Measurements from ENCODE around the gene SELENOM. TPM values are rescaled to one million over a fixed set of nuclear protein-coding genes. Genes with fewer than 3 reads are reported as not detected.

SELENOM gene
- total and polyA plus RNA-seq, 2 donors = 14.4 to 122 TPM

DNA sequence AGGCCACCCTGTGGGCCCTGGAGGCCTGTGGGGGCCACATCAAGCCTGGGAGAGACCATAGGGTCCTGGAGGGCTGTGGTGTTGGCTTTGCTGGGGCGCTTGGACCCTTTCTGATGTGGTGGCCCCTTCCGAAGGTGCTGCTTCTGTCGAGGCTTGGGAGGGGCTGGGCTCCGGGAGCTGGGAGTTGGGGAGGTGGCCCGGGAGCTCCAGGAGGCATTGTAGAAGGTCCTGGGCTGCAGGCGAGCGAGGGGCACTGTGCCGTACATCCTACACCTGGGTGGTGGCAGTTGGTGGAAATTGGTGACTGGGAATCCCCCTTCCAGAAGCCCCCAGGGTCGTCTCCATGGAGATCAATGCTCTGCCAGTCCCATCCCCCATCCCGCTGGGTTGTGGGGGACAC lies 30.4 kb upstream of the SELENOM start:
- Histone ChIP-seq H3K27ac (ENCODE audit: low read depth in 1 of 2, low read length in 1 of 2) (no peak overlapping the region), H3K4me3 (ENCODE audit: low read length in 2 of 2) (no peak overlapping the region), H3K9me3 (ENCODE audit: control insufficient read depth in 2 of 2, insufficient read depth in 1 of 2, low read length in 1 of 2) (no peaks in the 10 kb centered on the region), H3K27me3 (ENCODE audit: control insufficient read depth in 2 of 2, insufficient read depth in 1 of 2, low read length in 1 of 2) (peaks cover 0 to 7% of the 10 kb centered on the region in 2 donors), H3K4me1 (ENCODE audit: control insufficient read depth in 2 of 2, insufficient read depth in 2 of 2, low read length in 2 of 2) (peaks cover 0 to 7% of the 10 kb centered on the region in 2 donors), H3K36me3 (ENCODE audit: control insufficient read depth in 2 of 2, insufficient read depth in 2 of 2, low read length in 1 of 2) (no peaks in the 10 kb centered on the region)
- WGBS = 89% methylated on average over 10 of the region's 10 CpGs
- no peak for DNase-seq (ENCODE audit: low read depth in 6 of 9, low spot score in 9 of 9)

DNA sequence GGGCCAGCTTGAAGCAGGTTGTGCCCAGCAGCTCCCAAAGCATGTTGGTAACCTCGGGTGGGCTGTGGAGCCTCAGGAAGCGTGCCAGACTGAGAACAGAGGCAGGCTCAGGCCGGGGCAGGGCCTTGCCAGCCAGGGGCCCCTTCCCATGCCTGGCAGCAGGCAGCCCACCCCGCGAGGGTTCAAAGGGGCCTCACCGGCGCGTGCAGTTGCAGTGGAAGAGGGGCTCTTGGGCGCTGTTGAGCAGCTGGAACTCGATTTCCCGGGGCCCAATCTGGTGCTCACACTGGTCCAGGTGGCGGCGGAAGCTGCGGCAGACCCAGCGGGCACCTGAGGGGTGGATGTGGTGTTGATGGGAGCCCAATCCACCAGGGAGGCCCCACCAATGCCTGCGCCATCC lies 29.3 kb upstream of the SELENOM start:
- DNase-seq (ENCODE audit: low read depth in 6 of 9, low spot score in 9 of 9) = no peak
- Histone ChIP-seq H3K4me1 (ENCODE audit: control insufficient read depth in 2 of 2, insufficient read depth in 2 of 2, low read length in 2 of 2) (peaks cover 0 to 7% of the 10 kb centered on the region in 2 donors), H3K4me3 (ENCODE audit: low read length in 2 of 2) (no peak overlapping the region), H3K36me3 (ENCODE audit: control insufficient read depth in 2 of 2, insufficient read depth in 2 of 2, low read length in 1 of 2) (no peaks in the 10 kb centered on the region), H3K9me3 (ENCODE audit: control insufficient read depth in 2 of 2, insufficient read depth in 1 of 2, low read length in 1 of 2) (no peaks in the 10 kb centered on the region), H3K27me3 (ENCODE audit: control insufficient read depth in 2 of 2, insufficient read depth in 1 of 2, low read length in 1 of 2) (peaks cover 0 to 7% of the 10 kb centered on the region in 2 donors), H3K27ac (ENCODE audit: low read depth in 1 of 2, low read length in 1 of 2) (no peak overlapping the region)
- WGBS = 97% methylated on average over 16 of the region's 16 CpGs

DNA sequence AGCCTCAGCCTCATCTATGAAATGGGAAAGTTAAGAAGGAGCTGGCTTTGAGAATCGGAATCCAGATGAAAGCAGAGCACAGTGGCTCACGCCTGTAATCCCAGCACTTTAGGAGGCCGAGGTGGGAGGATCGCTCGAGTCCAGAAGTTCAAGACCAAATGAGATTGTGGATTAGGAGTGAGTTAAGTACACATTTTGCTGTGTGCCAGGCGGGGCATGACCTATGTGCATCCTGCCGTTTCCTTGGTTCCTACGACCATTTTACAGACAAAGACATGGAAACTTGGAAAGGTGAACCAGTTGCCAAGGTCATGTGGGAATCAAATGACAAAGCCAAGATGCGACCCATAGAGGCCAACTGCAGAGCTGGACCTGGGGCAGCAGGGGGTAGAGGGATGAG lies 28.8 kb upstream of the SELENOM start:
- H3K4me3 ChIP-seq (ENCODE audit: low read length in 2 of 2) = no peak overlapping the region
- H3K27me3 ChIP-seq (ENCODE audit: control insufficient read depth in 2 of 2, insufficient read depth in 1 of 2, low read length in 1 of 2) = peaks cover 0 to 7% of the 10 kb centered on the region in 2 donors
- peaks cover 0 to 7% of the 10 kb centered on the region in 2 donors for H3K4me1 ChIP-seq (ENCODE audit: control insufficient read depth in 2 of 2, insufficient read depth in 2 of 2, low read length in 2 of 2)
- WGBS = 90% methylated on average over 9 of the region's 9 CpGs
- no peaks in the 10 kb centered on the region for H3K9me3 ChIP-seq (ENCODE audit: control insufficient read depth in 2 of 2, insufficient read depth in 1 of 2, low read length in 1 of 2)
- DNase-seq (ENCODE audit: low read depth in 6 of 9, low spot score in 9 of 9) = no peak
- H3K27ac ChIP-seq (ENCODE audit: low read depth in 1 of 2, low read length in 1 of 2) = no peak overlapping the region
- H3K36me3 ChIP-seq (ENCODE audit: control insufficient read depth in 2 of 2, insufficient read depth in 2 of 2, low read length in 1 of 2) = no peaks in the 10 kb centered on the region

DNA sequence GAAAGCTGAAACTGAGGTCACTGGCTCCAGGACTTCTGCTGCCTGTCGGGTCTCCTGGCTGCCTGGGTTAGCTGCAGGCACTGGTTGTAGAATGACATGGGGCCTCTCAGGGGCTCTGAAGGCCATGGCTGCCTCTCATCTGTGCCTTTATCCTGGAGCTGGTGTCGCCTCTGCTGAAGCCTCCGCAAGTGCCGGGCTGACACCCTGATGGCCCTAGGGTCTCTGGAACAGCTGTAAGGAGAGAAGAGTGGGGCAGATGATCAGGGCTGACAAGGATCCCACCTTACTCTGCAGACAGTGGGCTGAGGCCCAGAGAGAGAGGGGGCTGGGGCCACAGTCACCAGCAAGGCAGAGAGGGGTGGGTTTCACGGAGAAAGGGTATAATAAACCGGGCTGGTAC lies 28.3 kb upstream of the SELENOM start:
- H3K27me3 ChIP-seq (ENCODE audit: control insufficient read depth in 2 of 2, insufficient read depth in 1 of 2, low read length in 1 of 2) = peaks cover 0 to 7% of the 10 kb centered on the region in 2 donors
- peaks cover 0 to 6% of the 10 kb centered on the region in 2 donors for H3K4me1 ChIP-seq (ENCODE audit: control insufficient read depth in 2 of 2, insufficient read depth in 2 of 2, low read length in 2 of 2)
- H3K9me3 ChIP-seq (ENCODE audit: control insufficient read depth in 2 of 2, insufficient read depth in 1 of 2, low read length in 1 of 2) = no peaks in the 10 kb centered on the region
- WGBS = 97% methylated on average over 6 of the region's 6 CpGs
- DNase-seq (ENCODE audit: low read depth in 6 of 9, low spot score in 9 of 9) = no peak
- no peak overlapping the region for H3K27ac ChIP-seq (ENCODE audit: low read depth in 1 of 2, low read length in 1 of 2)
- no peak overlapping the region for H3K4me3 ChIP-seq (ENCODE audit: low read length in 2 of 2)
- no peaks in the 10 kb centered on the region for H3K36me3 ChIP-seq (ENCODE audit: control insufficient read depth in 2 of 2, insufficient read depth in 2 of 2, low read length in 1 of 2)

DNA sequence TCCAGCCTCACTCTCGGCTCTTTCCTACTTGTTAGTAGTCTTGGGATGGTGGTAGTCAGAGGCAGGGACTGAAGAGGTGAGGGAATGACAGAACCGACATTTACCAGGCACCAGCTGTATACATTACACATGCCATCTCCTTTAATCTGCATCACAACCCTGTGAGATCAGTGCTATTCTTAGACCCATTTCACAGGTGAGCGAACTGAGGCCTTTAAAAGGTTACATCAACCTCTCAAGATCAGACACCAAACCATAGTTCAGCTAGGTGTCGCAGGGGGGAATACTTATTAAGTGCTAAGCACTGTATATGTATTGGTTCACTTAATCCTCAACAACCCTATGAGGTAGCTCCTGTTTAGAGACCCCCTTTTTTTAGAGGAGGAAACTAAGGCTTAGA lies 27.3 kb upstream of the SELENOM start:
- H3K9me3 ChIP-seq (ENCODE audit: control insufficient read depth in 2 of 2, insufficient read depth in 1 of 2, low read length in 1 of 2) = no peaks in the 10 kb centered on the region
- WGBS = 94% methylated on average over 4 of the region's 4 CpGs
- DNase-seq (ENCODE audit: low read depth in 6 of 9, low spot score in 9 of 9) = no peak

DNA sequence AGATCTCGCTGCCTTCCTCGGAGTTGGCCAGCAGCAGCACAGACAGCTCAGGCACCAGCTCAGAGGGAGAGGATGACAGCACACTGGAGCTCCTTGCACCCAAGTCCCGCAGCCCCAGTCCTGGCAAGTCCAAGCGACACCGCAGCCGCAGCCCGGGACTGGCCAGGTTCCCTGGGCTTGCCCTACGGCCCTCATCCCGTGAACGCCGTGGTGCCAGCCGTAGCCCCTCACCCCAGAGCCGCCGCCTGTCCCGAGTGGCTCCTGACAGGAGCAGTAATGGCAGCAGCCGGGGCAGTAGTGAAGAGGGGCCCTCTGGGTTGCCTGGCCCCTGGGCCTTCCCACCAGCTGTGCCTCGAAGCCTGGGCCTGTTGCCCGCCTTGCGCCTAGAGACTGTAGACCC lies 26.5 kb upstream of the SELENOM start:
- Histone ChIP-seq H3K4me3 (ENCODE audit: low read length in 2 of 2) (no peak overlapping the region), H3K9me3 (ENCODE audit: control insufficient read depth in 2 of 2, insufficient read depth in 1 of 2, low read length in 1 of 2) (no peaks in the 10 kb centered on the region), H3K36me3 (ENCODE audit: control insufficient read depth in 2 of 2, insufficient read depth in 2 of 2, low read length in 1 of 2) (no peaks in the 10 kb centered on the region), H3K27me3 (ENCODE audit: control insufficient read depth in 2 of 2, insufficient read depth in 1 of 2, low read length in 1 of 2) (no peaks in the 10 kb centered on the region), H3K4me1 (ENCODE audit: control insufficient read depth in 2 of 2, insufficient read depth in 2 of 2, low read length in 2 of 2) (no peaks in the 10 kb centered on the region), H3K27ac (ENCODE audit: low read depth in 1 of 2, low read length in 1 of 2) (no peak overlapping the region)
- WGBS = 96% methylated on average over 19 of the region's 19 CpGs
- no peak for DNase-seq (ENCODE audit: low read depth in 6 of 9, low spot score in 9 of 9)

More for the DNA sequence above, 27.3 kb upstream of the SELENOM start:
- no peak overlapping the region for H3K27ac ChIP-seq (ENCODE audit: low read depth in 1 of 2, low read length in 1 of 2)
- no peak overlapping the region for H3K4me3 ChIP-seq (ENCODE audit: low read length in 2 of 2)
- no peaks in the 10 kb centered on the region for H3K36me3 ChIP-seq (ENCODE audit: control insufficient read depth in 2 of 2, insufficient read depth in 2 of 2, low read length in 1 of 2)
- H3K4me1 ChIP-seq (ENCODE audit: control insufficient read depth in 2 of 2, insufficient read depth in 2 of 2, low read length in 2 of 2) = no peaks in the 10 kb centered on the region
- no peaks in the 10 kb centered on the region for H3K27me3 ChIP-seq (ENCODE audit: control insufficient read depth in 2 of 2, insufficient read depth in 1 of 2, low read length in 1 of 2)

DNA sequence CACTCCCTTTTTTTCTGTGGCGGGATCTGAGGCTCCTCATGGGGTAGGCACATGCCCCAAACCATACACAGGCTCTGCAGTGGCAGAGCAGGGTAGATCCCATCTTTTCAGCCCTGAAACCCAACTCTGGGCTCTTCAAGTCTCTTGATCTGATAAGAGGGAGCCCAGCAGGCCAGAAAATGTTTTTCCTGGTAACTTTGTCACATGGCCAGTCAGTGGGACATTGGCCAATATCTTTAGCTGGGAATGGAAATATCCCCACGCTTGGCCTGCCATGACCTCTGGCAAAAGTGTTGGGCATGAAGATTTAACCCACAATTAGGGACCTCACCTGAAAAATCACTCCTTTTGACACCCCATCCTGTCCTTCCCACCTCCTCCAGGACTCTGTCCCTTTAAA lies 23.5 kb upstream of the SELENOM start:
- WGBS = 98% methylated on average over 2 of the region's 2 CpGs
- Histone ChIP-seq H3K9me3 (ENCODE audit: control insufficient read depth in 2 of 2, insufficient read depth in 1 of 2, low read length in 1 of 2) (no peaks in the 10 kb centered on the region), H3K27ac (ENCODE audit: low read depth in 1 of 2, low read length in 1 of 2) (no peak overlapping the region), H3K27me3 (ENCODE audit: control insufficient read depth in 2 of 2, insufficient read depth in 1 of 2, low read length in 1 of 2) (peaks cover 0 to 2% of the 10 kb centered on the region in 2 donors), H3K4me1 (ENCODE audit: control insufficient read depth in 2 of 2, insufficient read depth in 2 of 2, low read length in 2 of 2) (no peaks in the 10 kb centered on the region), H3K4me3 (ENCODE audit: low read length in 2 of 2) (no peak overlapping the region), H3K36me3 (ENCODE audit: control insufficient read depth in 2 of 2, insufficient read depth in 2 of 2, low read length in 1 of 2) (no peaks in the 10 kb centered on the region)
- DNase-seq (ENCODE audit: low read depth in 6 of 9, low spot score in 9 of 9) = no peak

DNA sequence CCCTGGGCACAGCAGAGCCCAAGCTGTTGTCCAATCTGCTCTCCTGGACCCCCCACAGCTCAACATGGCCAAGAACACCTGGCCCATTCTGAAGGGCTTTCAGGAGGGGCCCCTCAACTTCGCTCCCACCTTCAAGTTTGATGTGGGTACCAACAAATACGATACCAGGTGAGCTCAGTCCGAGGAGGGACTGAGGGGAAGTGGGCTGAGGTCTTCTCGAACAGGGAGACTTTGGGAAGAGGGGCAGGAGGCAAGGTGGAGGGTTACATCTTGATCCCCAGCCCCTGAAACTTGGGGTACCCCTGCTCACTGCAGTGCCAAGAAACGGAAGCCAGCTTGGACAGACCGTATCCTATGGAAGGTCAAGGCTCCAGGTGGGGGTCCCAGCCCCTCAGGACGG lies 20.8 kb upstream of the SELENOM start:
- H3K4me3 ChIP-seq (ENCODE audit: low read length in 2 of 2) = no peak overlapping the region
- 92% methylated on average over 7 of the region's 7 CpGs for WGBS
- H3K36me3 ChIP-seq (ENCODE audit: control insufficient read depth in 2 of 2, insufficient read depth in 2 of 2, low read length in 1 of 2) = no peaks in the 10 kb centered on the region
- DNase-seq (ENCODE audit: low read depth in 6 of 9, low spot score in 9 of 9) = no peak
- H3K4me1 ChIP-seq (ENCODE audit: control insufficient read depth in 2 of 2, insufficient read depth in 2 of 2, low read length in 2 of 2) = no peaks in the 10 kb centered on the region
- H3K9me3 ChIP-seq (ENCODE audit: control insufficient read depth in 2 of 2, insufficient read depth in 1 of 2, low read length in 1 of 2) = no peaks in the 10 kb centered on the region
- no peak overlapping the region for H3K27ac ChIP-seq (ENCODE audit: low read depth in 1 of 2, low read length in 1 of 2)
- H3K27me3 ChIP-seq (ENCODE audit: control insufficient read depth in 2 of 2, insufficient read depth in 1 of 2, low read length in 1 of 2) = peaks cover 0 to 2% of the 10 kb centered on the region in 2 donors

DNA sequence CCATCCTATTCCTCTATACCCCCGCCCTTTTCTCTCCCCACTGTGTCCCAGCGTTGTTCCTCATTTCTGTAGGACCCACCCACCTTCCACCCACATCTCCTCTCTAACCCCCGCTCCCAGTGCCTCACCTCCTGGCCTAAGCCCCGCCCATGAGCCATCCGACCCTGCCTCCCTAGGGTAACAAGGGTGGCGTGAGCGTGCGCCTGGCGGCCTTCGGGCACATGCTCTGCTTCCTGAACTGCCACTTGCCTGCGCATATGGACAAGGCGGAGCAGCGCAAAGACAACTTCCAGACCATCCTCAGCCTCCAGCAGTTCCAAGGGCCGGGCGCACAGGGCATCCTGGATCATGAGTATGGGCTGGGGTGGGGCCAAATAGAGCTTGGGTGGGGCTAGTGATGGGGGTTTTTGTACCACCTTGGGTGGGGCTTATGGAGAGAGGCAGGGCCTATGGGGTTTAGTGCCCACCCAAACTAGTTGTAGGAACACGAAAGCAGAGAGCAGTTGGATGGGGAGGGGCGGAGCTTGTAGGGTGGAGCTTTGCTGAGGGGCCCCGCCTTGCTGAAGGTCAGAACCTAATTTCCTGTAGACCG lies 19.9 kb upstream of the SELENOM start:
- Histone ChIP-seq H3K27ac (ENCODE audit: low read depth in 1 of 2, low read length in 1 of 2) (no peak overlapping the region), H3K4me1 (ENCODE audit: control insufficient read depth in 2 of 2, insufficient read depth in 2 of 2, low read length in 2 of 2) (no peaks in the 10 kb centered on the region), H3K4me3 (ENCODE audit: low read length in 2 of 2) (no peak overlapping the region), H3K27me3 (ENCODE audit: control insufficient read depth in 2 of 2, insufficient read depth in 1 of 2, low read length in 1 of 2) (peaks cover 0 to 2% of the 10 kb centered on the region in 2 donors), H3K36me3 (ENCODE audit: control insufficient read depth in 2 of 2, insufficient read depth in 2 of 2, low read length in 1 of 2) (no peaks in the 10 kb centered on the region), H3K9me3 (ENCODE audit: control insufficient read depth in 2 of 2, insufficient read depth in 1 of 2, low read length in 1 of 2) (no peaks in the 10 kb centered on the region)
- DNase-seq (ENCODE audit: low read depth in 6 of 9, low spot score in 9 of 9) = no peak
- 54% methylated on average over 19 of the region's 19 CpGs for WGBS

DNA sequence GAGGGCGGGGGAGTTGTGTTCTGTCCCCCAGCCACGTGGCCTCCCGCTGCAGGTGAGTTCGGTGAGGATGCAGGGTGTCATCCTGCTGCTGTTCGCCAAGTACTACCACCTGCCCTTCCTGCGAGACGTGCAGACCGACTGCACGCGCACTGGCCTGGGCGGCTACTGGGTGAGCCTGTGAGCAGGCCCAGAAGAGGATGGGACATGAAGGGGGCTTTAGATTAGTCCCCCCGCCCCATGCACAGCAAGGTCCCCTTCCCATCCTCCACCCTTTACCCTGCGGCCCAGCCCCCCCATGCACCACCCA lies 19.5 kb upstream of the SELENOM start:
- Histone ChIP-seq H3K4me1 (ENCODE audit: control insufficient read depth in 2 of 2, insufficient read depth in 2 of 2, low read length in 2 of 2) (no peaks in the 10 kb centered on the region), H3K36me3 (ENCODE audit: control insufficient read depth in 2 of 2, insufficient read depth in 2 of 2, low read length in 1 of 2) (no peaks in the 10 kb centered on the region), H3K27me3 (ENCODE audit: control insufficient read depth in 2 of 2, insufficient read depth in 1 of 2, low read length in 1 of 2) (peaks cover 0 to 2% of the 10 kb centered on the region in 2 donors), H3K9me3 (ENCODE audit: control insufficient read depth in 2 of 2, insufficient read depth in 1 of 2, low read length in 1 of 2) (no peaks in the 10 kb centered on the region), H3K27ac (ENCODE audit: low read depth in 1 of 2, low read length in 1 of 2) (no peak overlapping the region), H3K4me3 (ENCODE audit: low read length in 2 of 2) (no peak overlapping the region)
- DNase-seq (ENCODE audit: low read depth in 6 of 9, low spot score in 9 of 9) = no peak
- 83% methylated on average over 13 of the region's 13 CpGs for WGBS

All from thymus (tissue), 11 donors.